ENCODE results near the gene NPC1.
"Not testable (repeated sequence)": the region's sequence is repeated elsewhere in the genome, so short reads cannot be mapped to it uniquely, and the experiment has no call there.

NPC1 gene

GRCh38 chr18:23528580-23529472 is 57.5 kb downstream of the NPC1 start:
- DNase-seq (ENCODE audit: extremely low read depth in 1 of 2, low read depth in 1 of 2): no peak

GRCh38 chr18:23526501-23527063 is 59.7 kb downstream of the NPC1 start:
- DNase-seq (ENCODE audit: extremely low read depth in 1 of 2, low read depth in 1 of 2): no peak

GRCh38 chr18:23524213-23524707 is 62.0 kb downstream of the NPC1 start:
- DNase-seq (ENCODE audit: extremely low read depth in 1 of 2, low read depth in 1 of 2): no peak

- no peak for DNase-seq (ENCODE audit: extremely low read depth in 1 of 2, low read depth in 1 of 2)
Observed at GRCh38 chr18:23523429-23524212, 62.7 kb downstream of the NPC1 start.

DNA sequence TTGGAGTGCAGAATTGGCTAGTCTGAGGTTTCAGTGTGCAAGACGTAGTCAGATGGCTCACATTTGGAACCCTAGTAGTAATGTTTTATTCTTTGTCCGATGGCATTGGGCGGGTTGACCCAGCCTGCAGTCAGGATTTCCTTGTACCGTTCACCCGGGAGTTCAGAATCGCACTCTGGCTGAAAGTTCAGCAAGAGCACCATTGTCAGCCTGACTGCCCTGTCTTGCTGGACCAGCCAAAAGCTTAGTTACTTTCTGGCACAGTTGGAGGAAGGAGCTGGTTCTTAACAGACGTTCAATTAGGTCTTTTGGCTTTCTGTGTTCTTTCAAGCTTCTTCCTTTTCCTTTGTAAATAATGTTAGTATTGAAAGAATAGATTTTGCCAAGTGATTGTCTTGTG is 64.4 kb downstream of the NPC1 start:
- DNase-seq (ENCODE audit: extremely low read depth in 1 of 2, low read depth in 1 of 2): no peak

- no peak for DNase-seq (ENCODE audit: extremely low read depth in 1 of 2, low read depth in 1 of 2)
Observed at GRCh38 chr18:23521271-23521670, 65.0 kb downstream of the NPC1 start.

GRCh38 chr18:23519734-23520133 is 66.6 kb downstream of the NPC1 start:
- no peak for DNase-seq (ENCODE audit: extremely low read depth in 1 of 2, low read depth in 1 of 2)

DNA sequence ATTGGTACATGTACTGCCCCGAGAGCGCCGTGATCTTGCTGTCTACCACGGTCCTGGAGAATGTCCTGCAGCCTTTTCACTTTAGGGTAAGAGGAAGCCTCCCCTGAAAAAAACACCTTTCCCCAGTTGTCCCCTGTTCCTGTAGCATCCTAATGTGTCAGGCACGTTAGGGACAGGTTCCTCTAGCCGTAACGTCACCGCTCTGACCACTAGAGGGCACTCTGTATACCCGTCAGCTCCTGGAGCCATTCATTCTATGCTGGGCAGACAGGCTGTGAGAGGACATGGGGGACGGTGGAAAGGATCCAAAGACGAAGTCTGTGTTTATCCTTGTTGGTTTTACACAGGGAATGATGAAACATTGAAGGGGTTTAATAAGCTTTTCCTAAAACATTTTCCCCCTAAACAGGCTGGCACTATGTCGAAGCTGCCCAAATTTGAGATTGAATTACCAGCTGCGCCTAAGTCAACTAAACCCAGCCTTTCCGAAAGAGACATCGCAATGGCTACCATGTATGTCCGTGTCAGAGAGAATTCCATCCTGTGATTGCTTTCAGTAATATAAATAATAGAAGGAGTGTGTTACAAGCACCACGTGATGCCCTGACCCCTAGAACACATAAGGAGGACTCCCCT is 70.3 kb downstream of the NPC1 start:
- DNase-seq (ENCODE audit: extremely low read depth in 1 of 2, low read depth in 1 of 2): peak; percentile 38 to 56

DNA sequence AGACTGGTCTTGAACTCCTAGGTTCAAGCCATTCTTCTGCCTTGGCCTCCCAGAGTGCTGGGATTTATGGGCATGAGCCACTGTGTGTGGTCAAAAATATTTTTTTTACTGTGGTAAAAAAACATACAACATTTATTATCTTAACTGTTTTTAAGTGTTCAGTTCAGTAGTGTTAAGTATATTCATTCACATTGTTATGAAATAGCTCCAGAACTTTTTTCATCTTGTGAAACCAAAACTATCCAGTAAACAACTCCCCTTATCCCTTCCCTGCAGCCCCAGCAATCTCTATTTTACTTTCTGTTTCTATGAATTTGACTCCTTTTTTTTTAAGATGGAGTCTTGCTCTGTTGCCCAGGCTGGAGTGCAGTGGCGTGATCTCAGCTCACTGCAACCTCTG is 73.7 kb downstream of the NPC1 start:
- no peak for DNase-seq (ENCODE audit: extremely low read depth in 1 of 2, low read depth in 1 of 2)

DNA sequence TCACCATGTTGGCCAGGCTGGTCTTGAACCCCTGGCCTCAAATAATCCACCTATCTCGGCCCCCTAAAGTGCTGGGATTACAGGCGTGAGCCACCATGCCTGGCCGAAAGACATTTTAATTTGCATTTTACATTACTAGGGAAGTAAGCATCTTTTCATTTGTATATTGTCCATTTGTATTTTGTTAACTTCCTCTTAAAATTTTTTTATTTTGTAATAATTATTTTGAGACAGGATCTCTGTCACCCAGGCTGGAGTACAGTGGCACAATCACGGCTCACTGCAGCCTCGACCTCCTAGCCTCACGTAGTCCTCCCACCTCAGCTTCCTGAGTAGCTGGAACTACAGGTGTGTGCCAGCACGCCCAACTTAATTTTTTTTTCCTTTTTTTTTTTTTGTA is 74.1 kb downstream of the NPC1 start:
- DNase-seq (ENCODE audit: extremely low read depth in 1 of 2, low read depth in 1 of 2): not testable (repeated sequence)

- DNase-seq (ENCODE audit: extremely low read depth in 1 of 2, low read depth in 1 of 2): not testable (repeated sequence)
Observed at GRCh38 chr18:23510923-23511322, 75.4 kb downstream of the NPC1 start.

DNA sequence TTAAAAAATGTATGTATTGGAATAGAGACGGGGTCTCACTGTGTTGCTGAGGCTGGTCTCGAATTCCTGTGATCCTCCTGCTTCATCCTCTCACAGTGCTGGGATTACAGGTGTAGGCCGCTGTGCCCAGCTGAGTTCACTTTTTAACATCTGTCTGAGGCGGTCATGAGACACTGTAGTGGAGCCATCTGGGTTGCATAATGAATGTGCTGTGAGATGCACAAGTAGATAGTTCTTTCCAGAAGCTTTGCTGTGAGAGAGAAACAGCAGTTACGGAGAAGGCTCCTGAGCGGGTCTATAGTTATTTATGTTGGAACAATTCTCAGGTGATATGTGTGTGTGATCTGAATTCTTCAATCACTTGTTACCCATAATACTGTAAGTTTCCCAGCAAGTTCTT is 79.9 kb downstream of the NPC1 start:
- no peak for DNase-seq (ENCODE audit: extremely low read depth in 1 of 2, low read depth in 1 of 2)

- no peak for DNase-seq (ENCODE audit: extremely low read depth in 1 of 2, low read depth in 1 of 2)
Observed at GRCh38 chr18:23504720-23505119, 81.6 kb downstream of the NPC1 start.

DNA sequence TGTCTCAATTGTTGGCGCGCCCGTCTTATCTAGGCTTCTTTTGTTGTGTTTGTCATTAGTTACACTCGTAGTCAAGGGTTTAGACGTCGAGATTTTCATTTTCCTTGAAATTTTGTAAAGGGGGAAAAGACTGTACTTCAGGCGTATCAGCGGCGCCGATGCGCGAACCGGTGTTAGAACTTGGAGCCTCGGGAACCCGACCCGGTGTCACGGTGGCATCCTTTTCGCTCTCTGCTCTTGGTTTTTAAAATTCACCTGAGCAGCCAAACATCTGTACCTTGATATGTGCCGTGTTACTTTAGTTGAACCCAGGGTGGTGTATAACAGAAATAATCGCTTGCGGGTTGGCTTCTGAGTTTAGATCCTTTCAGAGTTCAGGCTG is 82.4 kb downstream of the NPC1 start:
- DNase-seq (ENCODE audit: extremely low read depth in 1 of 2, low read depth in 1 of 2): no peak

GRCh38 chr18:23503038-23503962 is 83.0 kb downstream of the NPC1 start, which contains the start of gene RMC1:
TSS of gene RMC1 (plus strand) at chr18:23503511. CDS start at chr18:23503619, 108 bp downstream.
- peak; percentile 89 to 99 for DNase-seq (ENCODE audit: extremely low read depth in 1 of 2, low read depth in 1 of 2)

GRCh38 chr18:23502516-23503037 is 83.7 kb downstream of the NPC1 start:
- DNase-seq (ENCODE audit: extremely low read depth in 1 of 2, low read depth in 1 of 2): no peak

- DNase-seq (ENCODE audit: extremely low read depth in 1 of 2, low read depth in 1 of 2): no peak
Observed at GRCh38 chr18:23501626-23502025, 84.7 kb downstream of the NPC1 start.

DNA sequence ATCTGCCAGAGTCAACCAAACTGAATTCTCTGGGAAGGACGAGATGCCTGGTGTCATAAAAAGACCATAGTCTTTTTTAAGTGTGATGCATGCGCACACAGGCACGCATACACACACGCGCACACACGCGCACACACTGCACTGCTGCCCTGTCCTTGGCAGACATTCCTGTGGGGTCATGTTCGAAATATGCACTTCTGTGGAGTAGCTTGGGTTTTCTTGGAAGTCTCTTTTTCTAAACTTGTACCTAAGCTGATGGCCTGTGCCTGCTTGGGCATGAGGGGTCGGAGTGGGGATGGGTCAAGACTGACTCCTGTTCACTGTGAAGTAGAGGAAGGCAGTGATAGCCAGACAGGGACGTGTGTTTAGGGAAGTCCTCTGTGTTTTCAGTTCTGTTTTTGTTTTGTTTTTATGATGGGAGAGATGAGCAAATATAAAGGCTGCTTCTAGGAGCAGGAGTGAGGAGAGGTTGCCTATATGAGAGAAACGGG is 87.0 kb downstream of the NPC1 start:
- no peak for DNase-seq (ENCODE audit: extremely low read depth in 1 of 2, low read depth in 1 of 2)

- peak; percentile 34 to 52 for DNase-seq (ENCODE audit: extremely low read depth in 1 of 2, low read depth in 1 of 2)
Observed at GRCh38 chr18:23498877-23499276, 87.4 kb downstream of the NPC1 start.
